ENCODE measurements around the gene CPLANE2.
A peak's percentile ranks its signal among the peaks of the same experiment; 100 is the strongest.

Gene CPLANE2

GRCh38 chr1:16275591-16275990 is 38.6 kb upstream of the CPLANE2 start:
- H3K27ac Mint-ChIP-seq, result no peak overlapping the region
- no peaks in the 10 kb centered on the region for H3K9me3 Mint-ChIP-seq
- no peaks in the 10 kb centered on the region for H3K27me3 Mint-ChIP-seq (ENCODE audit: low read depth)
- peaks cover 26% of the 10 kb centered on the region for H3K36me3 Mint-ChIP-seq (ENCODE audit: low read depth)
- H3K4me1 Mint-ChIP-seq, result peaks cover 5% of the 10 kb centered on the region
- H3K4me3 Mint-ChIP-seq, result no peak overlapping the region
- no peak for TF ChIP-seq CTCF (IDR thresholded peaks at IDR 0.05; ENCODE audit: unreplicated experiment in 3 of 3)

GRCh38 chr1:16267690-16268180 is 30.8 kb upstream of the CPLANE2 start:
- Mint-ChIP-seq H3K27me3 (ENCODE audit: low read depth) (no peaks in the 10 kb centered on the region), H3K4me1 (peaks cover 22% of the 10 kb centered on the region), H3K27ac (no peak overlapping the region), H3K9me3 (no peaks in the 10 kb centered on the region), H3K4me3 (no peak overlapping the region), H3K36me3 (ENCODE audit: low read depth) (peaks cover 13% of the 10 kb centered on the region)
- TF ChIP-seq CTCF (IDR thresholded peaks at IDR 0.05; ENCODE audit: unreplicated experiment in 3 of 3), result no peak

- Mint-ChIP-seq H3K27me3 (ENCODE audit: low read depth) (no peaks in the 10 kb centered on the region), H3K36me3 (ENCODE audit: low read depth) (peaks cover 12% of the 10 kb centered on the region), H3K27ac (peak overlapping the region in 1 of 3 experiments; percentile 23), H3K9me3 (no peaks in the 10 kb centered on the region), H3K4me3 (no peak overlapping the region), H3K4me1 (peaks cover 22% of the 10 kb centered on the region)
- TF ChIP-seq CTCF (IDR thresholded peaks at IDR 0.05; ENCODE audit: unreplicated experiment in 3 of 3), result no peak
These were observed 29.6 kb upstream of the CPLANE2 start for GRCh38 chr1:16266411-16267118.

GRCh38 chr1:16262067-16262466 is 25.1 kb upstream of the CPLANE2 start:
- Mint-ChIP-seq H3K4me3 (no peak overlapping the region), H3K4me1 (peaks cover 19% of the 10 kb centered on the region), H3K9me3 (no peaks in the 10 kb centered on the region), H3K27me3 (ENCODE audit: low read depth) (no peaks in the 10 kb centered on the region), H3K27ac (no peak overlapping the region), H3K36me3 (ENCODE audit: low read depth) (peaks cover 7% of the 10 kb centered on the region)
- TF ChIP-seq CTCF (IDR thresholded peaks at IDR 0.05; ENCODE audit: unreplicated experiment in 3 of 3), result no peak

- no peaks in the 10 kb centered on the region for H3K9me3 Mint-ChIP-seq
- peaks cover 10% of the 10 kb centered on the region for H3K36me3 Mint-ChIP-seq (ENCODE audit: low read depth)
- H3K4me1 Mint-ChIP-seq, result peaks cover 11% of the 10 kb centered on the region
- TF ChIP-seq CTCF (IDR thresholded peaks at IDR 0.05; ENCODE audit: unreplicated experiment in 3 of 3), result no peak
- no peaks in the 10 kb centered on the region for H3K27me3 Mint-ChIP-seq (ENCODE audit: low read depth)
- no peak overlapping the region for H3K27ac Mint-ChIP-seq
- no peak overlapping the region for H3K4me3 Mint-ChIP-seq
These were observed 23.8 kb upstream of the CPLANE2 start for GRCh38 chr1:16260814-16261213.

GRCh38 chr1:16258591-16259135 is 21.7 kb upstream of the CPLANE2 start:
- TF ChIP-seq CTCF (IDR thresholded peaks at IDR 0.05; ENCODE audit: unreplicated experiment in 3 of 3), result no peak
- Mint-ChIP-seq H3K9me3 (no peaks in the 10 kb centered on the region), H3K27me3 (ENCODE audit: low read depth) (no peaks in the 10 kb centered on the region), H3K4me3 (no peak overlapping the region), H3K4me1 (peaks cover 5% of the 10 kb centered on the region), H3K36me3 (ENCODE audit: low read depth) (peaks cover 21% of the 10 kb centered on the region), H3K27ac (no peak overlapping the region)
